ENCODE results near the gene DVL3.

- TF ChIP-seq CTCF (IDR thresholded peaks at IDR 0.05 in 2 of 3, conservative IDR thresholded peaks at IDR 0.05 in 1 of 3; ENCODE audit: borderline replicate concordance in 1 of 3, insufficient read depth in 1 of 3, low read depth in 2 of 3, low read length in 2 of 3) (no peak), ZFX (IDR thresholded peaks at IDR 0.05) (no peak), RAD21 (IDR thresholded peaks at IDR 0.05; ENCODE audit: low read depth) (no peak), REST (IDR thresholded peaks at IDR 0.05; ENCODE audit: low read depth) (no peak), POLR2AphosphoS5 (IDR thresholded peaks at IDR 0.05; ENCODE audit: low read depth, low read length) (no peak), MAX (IDR thresholded peaks at IDR 0.05) (no peak), ELF1 (IDR thresholded peaks at IDR 0.05; ENCODE audit: borderline replicate concordance, low read depth) (no peak), POLR2A (IDR thresholded peaks at IDR 0.05; ENCODE audit: borderline replicate concordance, extremely low read depth, insufficient read depth, insufficient read length) (no peak), ATF3 (IDR thresholded peaks at IDR 0.05) (no peak), EZH2 (IDR thresholded peaks at IDR 0.05) (no peak), EZH2phosphoT487 (IDR thresholded peaks at IDR 0.05; ENCODE audit: borderline replicate concordance) (no peak), ZNF274 (IDR thresholded peaks at IDR 0.05; ENCODE audit: low read depth, low read length) (no peak), SIN3A (IDR thresholded peaks at IDR 0.05; ENCODE audit: low read depth) (no peak)
Measured at GRCh38 chr3:184132945-184133344, 22.2 kb upstream of the DVL3 start.
